ENCODE measurements around the gene ELK4.

The ELK4 gene

DNA sequence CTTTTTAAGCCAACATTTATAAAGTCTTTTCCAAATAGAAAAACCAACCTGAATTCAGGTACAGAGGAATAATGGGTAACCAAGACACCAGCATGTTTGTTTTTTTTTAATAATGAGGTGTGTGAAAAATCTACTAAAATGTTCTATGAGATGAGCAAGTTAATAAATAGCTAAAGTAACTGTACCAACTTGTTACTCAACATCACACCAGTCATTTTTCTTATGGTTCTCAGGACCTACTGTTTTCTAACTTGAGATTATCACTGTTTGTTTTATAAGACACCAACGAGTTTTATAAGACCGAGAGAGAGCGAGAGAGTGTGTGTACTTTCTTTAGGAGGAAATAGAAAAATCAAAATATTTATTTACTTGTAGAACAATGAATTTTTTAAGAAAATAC lies 12.4 kb downstream of the ELK4 start:
- no peak overlapping the region for H3K4me3 ChIP-seq (replicated peaks in 1 of 2; ENCODE audit: low read depth in 2 of 2, low read length in 2 of 2)
- TF ChIP-seq, protein P1, sequence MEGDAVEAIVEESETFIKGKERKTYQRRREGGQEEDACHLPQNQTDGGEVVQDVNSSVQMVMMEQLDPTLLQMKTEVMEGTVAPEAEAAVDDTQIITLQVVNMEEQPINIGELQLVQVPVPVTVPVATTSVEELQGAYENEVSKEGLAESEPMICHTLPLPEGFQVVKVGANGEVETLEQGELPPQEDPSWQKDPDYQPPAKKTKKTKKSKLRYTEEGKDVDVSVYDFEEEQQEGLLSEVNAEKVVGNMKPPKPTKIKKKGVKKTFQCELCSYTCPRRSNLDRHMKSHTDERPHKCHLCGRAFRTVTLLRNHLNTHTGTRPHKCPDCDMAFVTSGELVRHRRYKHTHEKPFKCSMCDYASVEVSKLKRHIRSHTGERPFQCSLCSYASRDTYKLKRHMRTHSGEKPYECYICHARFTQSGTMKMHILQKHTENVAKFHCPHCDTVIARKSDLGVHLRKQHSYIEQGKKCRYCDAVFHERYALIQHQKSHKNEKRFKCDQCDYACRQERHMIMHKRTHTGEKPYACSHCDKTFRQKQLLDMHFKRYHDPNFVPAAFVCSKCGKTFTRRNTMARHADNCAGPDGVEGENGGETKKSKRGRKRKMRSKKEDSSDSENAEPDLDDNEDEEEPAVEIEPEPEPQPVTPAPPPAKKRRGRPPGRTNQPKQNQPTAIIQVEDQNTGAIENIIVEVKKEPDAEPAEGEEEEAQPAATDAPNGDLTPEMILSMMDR (IDR thresholded peaks at IDR 0.05; ENCODE audit: low read depth, low read length): no peak

DNA sequence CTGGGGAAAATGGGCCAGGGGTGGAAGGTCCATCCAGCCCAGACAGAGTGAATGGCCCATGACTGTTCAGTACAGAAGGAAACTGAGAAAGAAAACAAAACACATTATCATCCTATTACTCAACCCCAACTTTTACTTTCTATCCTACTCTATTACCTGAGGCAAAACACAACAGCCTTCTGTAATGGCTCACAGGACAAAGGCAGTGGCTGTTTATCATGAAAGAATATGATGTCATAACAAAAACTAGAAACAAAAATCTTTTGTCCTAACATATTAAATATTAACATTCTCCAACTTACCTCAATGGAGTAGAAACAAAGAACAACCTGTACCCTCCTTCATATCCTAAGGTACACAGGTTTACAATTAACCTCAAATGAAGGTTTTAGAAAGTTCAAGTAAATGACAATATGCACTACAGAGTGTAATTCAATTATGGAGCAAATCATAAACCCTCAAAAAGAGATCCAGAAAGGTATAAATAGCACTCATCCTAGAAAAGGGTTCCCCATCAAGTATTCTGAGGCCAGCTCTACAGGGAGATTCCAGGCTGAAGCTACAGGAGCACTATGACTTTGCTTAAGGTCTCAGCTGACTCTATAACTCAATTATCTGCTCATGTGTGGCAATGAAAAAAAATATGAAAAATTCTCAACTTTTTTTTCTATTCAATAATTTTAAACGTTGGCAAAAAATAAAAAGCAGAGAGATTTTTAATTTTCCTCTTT lies 15.1 kb downstream of the ELK4 start:
- TF ChIP-seq, protein P1 (IDR thresholded peaks at IDR 0.05; ENCODE audit: low read depth, low read length): no peak
- no peak for DNase-seq (ENCODE audit: low read depth in 2 of 2)
- no peak overlapping the region for H3K4me3 ChIP-seq (replicated peaks in 1 of 2; ENCODE audit: low read depth in 2 of 2, low read length in 2 of 2)

More for the DNA sequence above, 12.4 kb downstream of the ELK4 start:
- no peak for DNase-seq (ENCODE audit: low read depth in 2 of 2)

DNA sequence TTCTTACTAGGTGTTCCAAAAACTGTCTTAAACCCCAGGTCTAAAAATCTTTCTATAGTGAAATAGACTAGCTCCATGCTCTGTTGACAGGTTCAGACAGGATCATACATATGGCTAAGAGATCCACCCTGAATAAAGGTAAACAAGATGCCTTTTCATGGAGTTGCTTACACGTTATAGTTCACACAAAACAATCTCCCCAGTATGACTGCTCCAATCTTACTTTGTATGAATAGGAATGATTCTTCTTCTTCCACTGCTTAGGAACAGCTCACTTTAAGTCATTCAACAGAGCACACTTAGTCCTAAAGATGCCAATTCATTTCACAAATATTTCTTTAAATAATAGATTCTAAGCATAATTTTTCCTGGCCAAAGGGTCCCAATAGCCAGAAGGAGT lies 16.0 kb downstream of the ELK4 start:
- TF ChIP-seq, protein P1 (IDR thresholded peaks at IDR 0.05; ENCODE audit: low read depth, low read length): no peak
- DNase-seq (ENCODE audit: low read depth in 2 of 2): no peak
- no peak overlapping the region for H3K4me3 ChIP-seq (replicated peaks in 1 of 2; ENCODE audit: low read depth in 2 of 2, low read length in 2 of 2)

DNA sequence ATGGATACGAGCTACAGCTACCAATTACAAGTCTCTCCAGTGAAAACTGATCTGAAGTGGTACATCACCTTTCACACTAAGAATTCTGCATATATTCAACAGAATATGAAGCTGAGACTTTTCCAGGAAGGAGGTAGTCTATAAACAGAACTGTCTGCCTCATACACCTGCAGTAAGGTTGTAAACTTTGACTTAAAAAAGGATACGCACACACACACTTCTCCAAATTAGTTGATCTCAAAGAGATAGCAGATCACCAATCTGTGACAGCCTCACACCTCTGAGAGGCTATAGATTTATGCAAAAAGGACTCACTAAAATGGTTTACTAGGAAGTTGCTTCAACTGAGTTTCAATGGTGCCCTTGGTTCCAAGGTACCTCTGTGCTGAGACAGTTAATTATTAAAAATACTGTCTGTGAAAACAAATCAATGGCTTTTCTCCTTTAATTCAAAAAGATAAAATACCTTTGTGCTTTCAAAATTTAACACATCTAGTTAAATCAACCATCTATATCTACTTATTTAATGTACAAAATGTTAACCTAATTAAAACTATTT lies 17.9 kb downstream of the ELK4 start:
- no peak overlapping the region for H3K4me3 ChIP-seq (replicated peaks in 1 of 2; ENCODE audit: low read depth in 2 of 2, low read length in 2 of 2)
- no peak for DNase-seq (ENCODE audit: low read depth in 2 of 2)
- TF ChIP-seq, protein P1 (IDR thresholded peaks at IDR 0.05; ENCODE audit: low read depth, low read length): no peak

DNA sequence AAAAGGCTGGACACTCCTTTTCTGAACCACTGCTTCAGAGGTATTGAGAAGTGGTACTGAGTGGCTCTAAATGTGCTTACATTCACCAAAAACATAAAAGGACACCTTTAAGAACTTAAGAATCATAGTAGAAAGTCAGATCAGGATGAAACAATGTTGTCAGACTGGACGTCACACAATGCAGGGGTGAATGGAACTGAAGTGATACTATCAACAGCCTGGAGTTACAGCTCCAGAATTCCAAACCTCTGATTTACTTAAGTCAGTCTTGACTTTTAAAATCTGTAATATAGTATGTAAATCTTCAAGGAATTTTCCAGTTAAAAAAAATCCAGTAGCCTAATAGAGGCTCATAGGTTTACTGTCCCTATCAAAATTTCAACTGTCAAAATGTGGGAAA lies 19.3 kb downstream of the ELK4 start:
- no peak overlapping the region for H3K4me3 ChIP-seq (replicated peaks in 1 of 2; ENCODE audit: low read depth in 2 of 2, low read length in 2 of 2)
- TF ChIP-seq, protein P1 (IDR thresholded peaks at IDR 0.05; ENCODE audit: low read depth, low read length): no peak
- DNase-seq (ENCODE audit: low read depth in 2 of 2): no peak

DNA sequence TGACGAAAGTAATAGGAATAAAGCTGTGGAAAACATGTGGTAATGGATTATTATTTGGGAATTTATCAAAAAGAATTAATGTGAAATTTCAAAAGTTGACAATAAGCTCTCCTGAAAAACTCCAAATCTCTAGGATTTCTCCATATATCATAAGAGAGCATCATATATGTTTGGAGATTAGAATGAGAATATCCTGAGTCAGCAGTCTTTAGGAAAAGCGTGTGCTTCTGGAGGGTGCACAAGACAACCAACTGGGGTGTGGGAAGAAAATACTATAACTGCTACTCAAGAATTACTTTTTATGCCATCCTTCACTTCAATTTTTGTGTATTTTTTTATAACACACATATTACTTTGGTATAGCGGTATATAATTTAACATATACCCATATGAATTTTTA lies 19.7 kb downstream of the ELK4 start:
- TF ChIP-seq, protein P1 (IDR thresholded peaks at IDR 0.05; ENCODE audit: low read depth, low read length): no peak
- DNase-seq (ENCODE audit: low read depth in 2 of 2): no peak

More for the DNA sequence above, 19.7 kb downstream of the ELK4 start:
- H3K4me3 ChIP-seq (replicated peaks in 1 of 2; ENCODE audit: low read depth in 2 of 2, low read length in 2 of 2): no peak overlapping the region

Measured in cardiac fibroblast (primary cell).